ENCODE results near the gene APBB2. TPM values are rescaled to one million over a fixed set of nuclear protein-coding genes. Genes with fewer than 3 reads are reported as not detected.

Gene APBB2
- total RNA-seq, 1 experiment from 2014 or later = 80.7 TPM

GRCh38 chr4:40871695-40872250 lies 342.6 kb downstream of the APBB2 start:
- H3K27ac Mint-ChIP-seq (ENCODE audit: unreplicated experiment) = no peak overlapping the region
- Histone ChIP-seq H3K27me3 (replicated peaks; ENCODE audit: control insufficient read depth, insufficient read depth, low read length) (no peaks in the 10 kb centered on the region), H3K9me3 (no peaks in the 10 kb centered on the region), H3K4me1 (no peaks in the 10 kb centered on the region), H3K4me3 (ENCODE audit: low read depth, low read length) (no peak overlapping the region), H3K36me3 (ENCODE audit: control insufficient read depth, insufficient read depth, low read length) (no peaks in the 10 kb centered on the region)
- no peaks in the 10 kb centered on the region for H3K27me3 Mint-ChIP-seq (ENCODE audit: insufficient read depth, unreplicated experiment)
- peaks cover 33% of the 10 kb centered on the region for H3K36me3 Mint-ChIP-seq (ENCODE audit: insufficient read depth, unreplicated experiment)
- no peaks in the 10 kb centered on the region for H3K9me3 Mint-ChIP-seq (ENCODE audit: unreplicated experiment)
- no TSS peak for BruUV-seq (replicated peaks)
- POLR2A ChIA-PET = no interaction called here
- no peak for TF ChIP-seq CTCF (IDR thresholded peaks at IDR 0.05; ENCODE audit: insufficient read depth in 1 of 2, low read depth in 1 of 2, low read length in 1 of 2, severe bottlenecking in 1 of 2, unreplicated experiment in 1 of 2)
- intact Hi-C loops (cut with micrococcal nuclease; ENCODE audit: unreplicated experiment) = no loop called here
- CTCF ChIA-PET = no interaction called here
- no peak for DNase-seq
- no peaks in the 10 kb centered on the region for H3K4me1 Mint-ChIP-seq (ENCODE audit: low read depth, unreplicated experiment)
- no peak overlapping the region for H3K4me3 Mint-ChIP-seq (ENCODE audit: unreplicated experiment)

GRCh38 chr4:40870150-40870549 lies 344.2 kb downstream of the APBB2 start:
- peaks cover 37% of the 10 kb centered on the region for H3K36me3 Mint-ChIP-seq (ENCODE audit: insufficient read depth, unreplicated experiment)
- POLR2A ChIA-PET = no interaction called here
- no peak overlapping the region for H3K4me3 ChIP-seq (ENCODE audit: low read depth, low read length)
- no peak for DNase-seq
- H3K27me3 ChIP-seq (replicated peaks; ENCODE audit: control insufficient read depth, insufficient read depth, low read length) = no peaks in the 10 kb centered on the region
- no peak overlapping the region for H3K27ac Mint-ChIP-seq (ENCODE audit: unreplicated experiment)
- H3K4me1 Mint-ChIP-seq (ENCODE audit: low read depth, unreplicated experiment) = no peaks in the 10 kb centered on the region
- CTCF ChIA-PET = no interaction called here
- H3K4me3 Mint-ChIP-seq (ENCODE audit: unreplicated experiment) = no peak overlapping the region
- H3K9me3 ChIP-seq = no peaks in the 10 kb centered on the region
- H3K27me3 Mint-ChIP-seq (ENCODE audit: insufficient read depth, unreplicated experiment) = no peaks in the 10 kb centered on the region
- no peaks in the 10 kb centered on the region for H3K4me1 ChIP-seq
- BruUV-seq (replicated peaks) = no TSS peak
- TF ChIP-seq CTCF (IDR thresholded peaks at IDR 0.05; ENCODE audit: insufficient read depth in 1 of 2, low read depth in 1 of 2, low read length in 1 of 2, severe bottlenecking in 1 of 2, unreplicated experiment in 1 of 2) = no peak
- intact Hi-C loops (cut with micrococcal nuclease; ENCODE audit: unreplicated experiment) = no loop called here
- H3K9me3 Mint-ChIP-seq (ENCODE audit: unreplicated experiment) = no peaks in the 10 kb centered on the region
- H3K36me3 ChIP-seq (ENCODE audit: control insufficient read depth, insufficient read depth, low read length) = no peaks in the 10 kb centered on the region; the same call in 1 of the 2 replicates

GRCh38 chr4:40865696-40866095 lies 348.6 kb downstream of the APBB2 start:
- TF ChIP-seq CTCF (IDR thresholded peaks at IDR 0.05; ENCODE audit: insufficient read depth in 1 of 2, low read depth in 1 of 2, low read length in 1 of 2, severe bottlenecking in 1 of 2, unreplicated experiment in 1 of 2) = no peak
- POLR2A ChIA-PET = no interaction called here
- Histone ChIP-seq H3K27me3 (replicated peaks; ENCODE audit: control insufficient read depth, insufficient read depth, low read length) (no peaks in the 10 kb centered on the region), H3K9me3 (no peaks in the 10 kb centered on the region), H3K4me1 (no peaks in the 10 kb centered on the region), H3K36me3 (ENCODE audit: control insufficient read depth, insufficient read depth, low read length) (no peaks in the 10 kb centered on the region; the same call in 1 of the 2 replicates), H3K4me3 (ENCODE audit: low read depth, low read length) (no peak overlapping the region)
- Mint-ChIP-seq H3K9me3 (ENCODE audit: unreplicated experiment) (no peaks in the 10 kb centered on the region), H3K27me3 (ENCODE audit: insufficient read depth, unreplicated experiment) (no peaks in the 10 kb centered on the region), H3K4me1 (ENCODE audit: low read depth, unreplicated experiment) (no peaks in the 10 kb centered on the region), H3K27ac (ENCODE audit: unreplicated experiment) (no peak overlapping the region), H3K36me3 (ENCODE audit: insufficient read depth, unreplicated experiment) (peaks cover 50% of the 10 kb centered on the region), H3K4me3 (ENCODE audit: unreplicated experiment) (no peak overlapping the region)
- CTCF ChIA-PET = no interaction called here
- no peak for DNase-seq
- no TSS peak for BruUV-seq (replicated peaks)
- intact Hi-C loops (cut with micrococcal nuclease; ENCODE audit: unreplicated experiment) = no loop called here

All from Caco-2 (cell line).